Inferior parietal cortex (tissue), 1 donor: ENCODE measurements around the gene BASP1.

Experiments
- DNase-seq: peaks from one replicate; pipeline ENCODE4 v3.0.0-alpha.2; 2016; ENCODE audit errors: extremely low spot score

Gene BASP1, protein sequence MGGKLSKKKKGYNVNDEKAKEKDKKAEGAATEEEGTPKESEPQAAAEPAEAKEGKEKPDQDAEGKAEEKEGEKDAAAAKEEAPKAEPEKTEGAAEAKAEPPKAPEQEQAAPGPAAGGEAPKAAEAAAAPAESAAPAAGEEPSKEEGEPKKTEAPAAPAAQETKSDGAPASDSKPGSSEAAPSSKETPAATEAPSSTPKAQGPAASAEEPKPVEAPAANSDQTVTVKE

DNA sequence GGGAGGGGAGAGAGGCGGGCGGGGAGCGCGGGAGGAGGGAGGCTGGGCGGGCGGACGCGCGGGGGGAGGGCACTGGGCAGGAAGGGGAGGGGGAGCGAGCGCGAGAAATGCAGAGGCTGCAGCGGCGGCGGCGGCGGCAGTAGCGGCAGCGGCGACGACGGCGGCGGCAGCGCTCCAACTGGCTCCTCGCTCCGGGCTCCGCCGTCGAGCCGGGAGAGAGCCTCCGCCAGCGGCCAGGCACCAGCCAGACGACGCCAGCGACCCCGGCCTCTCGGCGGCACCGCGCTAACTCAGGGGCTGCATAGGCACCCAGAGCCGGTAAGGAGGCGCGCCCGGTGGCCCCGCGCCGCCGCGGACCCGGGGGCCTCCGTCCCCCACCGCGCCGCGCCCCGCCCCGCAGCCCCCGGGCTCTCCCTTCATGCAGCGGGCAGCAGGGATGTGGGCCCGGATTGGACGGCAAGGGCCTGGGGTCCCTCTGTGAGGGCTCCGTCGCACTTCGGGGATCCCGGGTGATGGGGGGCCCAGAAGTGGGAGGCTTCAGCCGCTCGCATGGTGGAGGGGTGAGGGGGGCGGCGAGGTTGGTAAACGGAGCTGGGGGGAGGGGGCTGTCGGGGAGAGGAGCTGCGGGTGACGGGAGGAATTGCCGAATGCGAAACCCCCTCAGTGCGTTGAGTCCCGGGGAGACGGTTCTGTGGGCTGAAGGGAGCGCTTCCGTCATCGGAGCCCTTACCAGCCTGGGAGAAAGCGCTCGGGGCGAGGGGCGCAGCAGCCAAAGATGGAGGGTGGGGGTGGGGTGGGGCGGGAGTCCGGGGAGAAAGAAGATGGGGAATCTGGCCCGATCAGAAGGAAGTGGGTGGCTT, at the start of gene BASP1:
BASP1 (plus strand) TSS at position 139 of the 860 bp plus-strand sequence. CDS start 57,586 bp downstream, outside the sequence.
- DNase-seq: no peak

DNA sequence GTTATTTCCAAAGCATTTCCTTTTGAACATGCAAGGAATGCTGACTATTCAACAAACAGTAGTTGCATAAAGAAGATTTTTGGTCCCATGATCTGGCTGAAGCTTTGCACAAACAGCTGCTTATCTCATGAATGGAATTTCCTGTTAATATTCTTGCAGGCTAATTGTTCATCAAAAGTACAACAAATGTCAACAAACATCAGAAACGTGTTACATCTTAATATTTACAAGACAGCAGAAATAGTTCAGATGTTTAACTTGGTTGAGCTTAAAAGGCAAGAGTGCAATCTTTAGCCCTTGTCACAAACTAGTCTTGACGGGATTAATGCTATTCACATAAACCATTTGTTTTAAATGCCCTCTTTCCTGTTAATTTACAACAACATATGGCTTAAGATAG, 47.9 kb upstream of the BASP1 start:
- no peak for DNase-seq

DNA sequence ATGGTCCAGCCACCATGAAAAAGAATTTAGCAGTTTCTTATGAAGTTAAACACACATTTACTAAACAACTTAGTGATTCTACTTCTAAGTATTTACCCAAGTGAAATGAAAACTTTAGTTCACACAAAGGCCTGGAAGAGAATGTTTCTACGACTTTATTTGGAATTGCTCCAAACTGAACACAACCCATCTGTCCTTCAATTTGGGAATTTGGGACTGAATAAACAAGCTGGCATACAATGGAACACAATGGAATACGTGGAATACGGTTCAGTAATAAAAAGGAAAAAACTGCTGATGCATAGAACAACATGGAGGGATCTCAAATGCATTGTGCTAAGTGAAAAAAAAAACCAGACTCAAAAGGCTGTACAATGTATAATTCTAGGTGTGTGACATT, 44.6 kb upstream of the BASP1 start:
- no peak for DNase-seq

DNA sequence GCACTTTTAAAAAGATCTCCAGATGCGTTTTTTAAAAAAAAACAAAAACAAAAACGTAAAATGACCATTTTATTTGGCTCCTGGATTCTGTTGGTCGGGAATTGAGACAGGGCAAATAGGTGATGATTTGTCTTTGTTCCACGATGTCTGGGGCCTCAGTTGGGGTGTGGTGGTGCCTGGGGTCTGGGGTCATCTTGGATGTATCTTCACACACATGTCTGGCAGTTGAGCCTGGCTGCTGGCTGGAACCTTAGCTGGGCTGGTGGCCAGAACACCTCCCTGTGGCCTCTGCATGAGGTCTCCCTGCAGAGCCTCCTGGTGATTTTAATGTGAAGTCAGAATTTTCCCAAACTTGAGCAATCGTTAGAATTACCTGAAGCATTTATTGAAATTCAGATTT, 42.5 kb upstream of the BASP1 start:
- no peak for DNase-seq

DNA sequence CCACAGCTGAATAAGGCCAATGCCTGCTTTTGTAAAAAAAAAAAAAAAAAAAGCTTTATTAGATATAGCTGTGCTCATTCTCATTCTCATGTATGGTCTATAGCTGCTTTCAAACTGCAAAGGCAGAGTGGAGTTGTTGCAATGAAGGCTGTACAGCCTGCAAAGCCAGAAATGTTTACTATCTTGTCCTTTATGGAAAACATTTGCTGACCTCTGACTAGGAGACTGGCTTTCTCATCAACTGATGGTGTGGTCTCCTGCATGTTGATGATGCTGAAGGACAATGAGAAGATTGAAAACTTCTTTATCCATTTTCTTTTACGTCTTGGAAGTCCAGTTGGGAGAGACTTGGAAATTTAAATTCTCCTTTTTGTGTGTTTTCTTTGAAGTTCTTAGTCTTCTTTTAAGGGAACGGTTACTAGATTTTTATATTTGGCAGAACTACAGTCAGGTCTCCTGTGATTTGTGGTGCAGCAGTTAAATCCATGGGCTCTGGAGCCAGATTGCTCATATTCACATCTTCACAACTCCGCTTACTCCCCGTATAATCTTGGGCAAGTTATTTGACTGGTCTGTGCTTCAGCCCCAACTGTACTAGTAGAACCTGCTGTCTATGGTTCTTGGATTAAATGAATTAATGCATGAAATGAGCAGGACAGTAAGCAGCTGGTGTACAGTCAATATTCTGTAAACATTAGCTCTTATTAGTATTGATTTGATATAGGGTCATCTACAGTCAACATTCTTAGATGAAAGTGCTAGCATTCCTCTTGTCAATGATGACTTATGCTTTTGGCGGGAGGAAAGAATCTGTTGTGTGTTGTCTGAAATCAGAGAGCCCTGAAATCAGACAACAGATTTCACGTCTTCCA, 39.7 kb upstream of the BASP1 start:
- no peak for DNase-seq

DNA sequence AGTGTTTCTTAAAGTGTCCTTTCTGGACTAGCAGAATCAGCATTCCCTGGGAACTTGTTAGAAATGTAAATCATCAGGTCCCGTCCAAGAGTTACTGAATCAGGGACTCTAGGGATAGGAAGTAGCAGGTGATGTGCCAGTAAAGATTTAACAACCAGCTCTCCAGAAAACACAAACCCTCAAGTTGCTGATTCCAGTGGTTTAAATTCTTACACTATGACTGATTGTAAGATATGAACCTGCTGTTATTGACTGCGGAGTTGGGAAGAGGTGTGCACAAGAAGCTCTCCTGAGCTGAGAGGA, 39.1 kb upstream of the BASP1 start:
- no peak for DNase-seq

DNA sequence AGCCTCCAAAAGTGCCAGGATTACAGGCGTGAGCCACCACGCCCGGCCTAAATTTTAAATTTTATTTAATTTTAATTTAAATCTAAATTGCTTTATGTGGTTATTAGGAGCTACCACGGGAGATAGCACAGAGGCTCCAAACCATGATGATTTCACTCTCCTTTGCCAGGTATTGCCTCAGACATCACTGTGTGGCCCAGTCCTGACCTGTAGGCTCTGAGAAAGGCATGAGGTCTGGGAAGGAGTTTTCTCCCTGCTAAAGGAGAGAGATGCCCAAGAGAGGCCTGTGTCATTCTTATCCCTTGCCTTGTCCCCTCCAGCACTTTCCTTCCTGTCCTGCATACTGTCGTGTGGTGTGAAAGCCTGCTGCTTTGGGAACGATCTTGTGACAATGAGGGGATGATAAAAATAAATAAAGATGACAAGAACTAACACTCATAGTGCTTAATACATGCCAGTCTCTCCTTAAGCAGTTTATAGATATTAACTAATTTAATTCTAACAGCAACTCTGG, 37.0 kb upstream of the BASP1 start:
- DNase-seq: no peak

DNA sequence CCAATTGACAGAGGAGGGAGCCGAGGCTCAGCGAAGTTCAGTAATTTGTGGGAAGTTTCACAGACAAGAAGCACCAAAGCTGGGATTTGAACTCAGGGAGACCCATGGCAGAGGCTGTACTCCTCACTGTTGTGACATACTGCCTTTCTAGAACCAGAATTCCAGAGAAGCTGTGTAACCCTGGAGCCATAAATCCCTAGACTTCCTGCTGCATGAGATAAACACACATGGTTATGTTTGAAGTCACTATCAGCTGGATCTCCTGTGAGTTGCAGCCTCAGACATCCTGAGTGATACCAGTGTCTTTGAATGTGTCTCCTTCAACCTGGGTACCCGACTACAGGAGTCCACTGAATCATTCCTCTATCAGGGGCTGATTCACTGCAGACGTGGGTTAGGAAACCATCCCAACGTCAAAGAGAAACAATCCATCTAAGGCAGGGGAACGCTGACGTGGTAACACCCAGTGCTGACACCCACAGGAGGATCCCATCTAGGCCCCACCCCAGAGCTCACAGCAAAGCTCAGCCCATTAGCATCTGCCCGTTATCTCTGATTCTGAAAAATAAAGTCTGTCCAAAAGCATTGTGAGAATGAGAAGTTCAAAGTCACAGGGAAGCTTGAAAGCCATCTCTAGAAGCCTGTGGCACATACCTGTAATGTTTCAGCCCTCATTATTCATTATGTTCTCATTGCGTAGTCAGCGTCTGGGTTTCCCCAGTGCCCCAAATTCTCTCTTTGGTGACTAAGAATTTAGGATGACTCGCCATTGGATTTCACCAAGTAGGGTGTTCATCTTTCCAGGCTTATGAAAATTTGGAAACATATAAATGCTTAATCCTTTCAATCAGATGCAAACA, 36.3 kb upstream of the BASP1 start:
- DNase-seq: no peak

DNA sequence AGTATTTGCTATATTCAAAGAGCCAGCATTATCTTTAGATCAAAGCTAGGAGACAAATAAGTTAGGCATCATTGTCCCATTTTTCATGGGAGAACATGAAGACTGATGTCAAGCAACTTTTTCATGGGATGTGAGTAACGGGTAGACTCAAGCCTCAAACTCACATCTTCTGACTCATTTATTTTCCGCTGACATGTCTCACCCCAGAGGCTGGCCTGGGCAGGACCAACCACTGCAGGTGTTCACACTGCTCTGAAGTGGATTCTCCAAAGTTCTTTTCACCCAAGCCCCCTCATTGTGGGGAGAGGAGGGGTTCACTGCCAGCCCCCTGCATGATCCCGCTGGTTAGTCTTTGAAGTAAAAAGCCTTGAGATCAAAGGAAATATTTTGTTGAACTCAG, 34.9 kb upstream of the BASP1 start:
- no peak for DNase-seq

DNA sequence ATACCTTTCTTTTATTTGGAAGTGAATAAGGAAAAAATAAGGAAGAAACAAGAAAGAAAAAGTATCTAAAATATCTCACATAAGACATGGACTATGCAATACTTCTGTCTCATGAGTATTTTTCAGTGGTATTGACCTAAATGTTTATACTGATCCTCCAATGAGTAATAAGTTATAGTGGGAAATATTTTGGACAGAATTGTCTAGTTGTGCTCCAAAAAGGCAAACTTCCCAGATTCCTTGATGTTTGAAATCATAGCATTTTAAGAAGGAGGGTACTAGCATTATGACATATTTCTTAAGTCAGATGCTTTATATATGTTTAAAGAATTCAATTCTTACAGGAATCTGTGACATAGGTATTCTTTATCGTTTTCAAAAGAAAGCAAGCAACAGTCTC, 34.5 kb upstream of the BASP1 start:
- DNase-seq: no peak

DNA sequence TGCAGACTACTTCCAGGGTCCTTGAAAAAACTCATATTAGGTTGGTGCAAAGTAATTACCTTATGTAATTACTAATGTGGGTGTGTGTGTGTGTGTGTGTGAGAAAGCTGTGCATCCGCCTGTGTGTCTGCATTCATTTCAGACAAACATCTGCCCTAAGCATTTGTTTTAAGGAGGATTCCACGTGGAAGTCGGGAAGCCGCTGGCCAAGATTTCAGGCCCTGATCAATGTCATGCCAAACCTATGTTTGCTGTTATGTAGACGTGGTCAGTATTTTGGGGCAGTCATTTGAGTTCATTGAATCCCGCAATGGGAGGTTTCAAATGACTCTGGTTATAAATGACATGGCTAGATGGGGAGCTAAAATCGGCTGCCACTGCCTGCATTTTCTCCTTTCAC, 33.6 kb upstream of the BASP1 start:
- no peak for DNase-seq

DNA sequence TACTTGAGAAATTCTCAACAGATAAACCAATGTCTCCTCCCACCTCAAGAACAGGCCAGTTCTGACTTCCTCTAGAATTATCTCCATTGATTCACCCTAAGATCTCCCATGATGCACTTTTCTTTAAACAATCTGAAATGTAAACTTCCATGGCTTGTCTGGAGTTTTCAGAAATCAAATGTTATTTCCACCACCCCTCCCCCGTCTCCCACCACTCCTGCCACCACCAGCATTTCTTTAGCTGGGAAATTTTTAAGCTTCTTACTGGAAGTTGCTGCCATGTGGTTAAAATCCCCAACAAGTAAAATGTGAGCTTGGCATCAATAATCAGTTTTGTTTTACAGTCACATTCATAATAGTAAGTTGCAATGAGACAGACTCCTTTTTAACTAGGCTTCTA, 32.8 kb upstream of the BASP1 start:
- DNase-seq: no peak

DNA sequence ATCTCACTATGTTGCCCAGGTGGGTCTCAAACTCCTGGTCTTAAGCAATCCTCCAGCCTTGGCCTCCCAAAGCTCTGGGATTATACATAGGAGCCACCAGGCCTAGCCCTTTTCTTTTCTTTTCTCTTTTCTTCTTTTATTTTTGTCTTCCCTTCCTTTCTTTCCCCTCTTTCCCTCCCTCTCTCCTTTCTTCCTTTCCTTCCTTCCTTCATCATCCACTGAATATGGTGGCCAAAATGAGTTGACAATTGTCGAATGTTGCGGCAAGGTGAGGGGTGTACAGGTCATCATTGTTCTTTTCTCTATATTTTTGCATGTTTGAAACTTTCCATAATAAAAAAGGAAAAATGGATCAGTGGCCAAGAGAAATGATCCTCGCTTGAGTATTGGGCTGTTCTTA, 32.1 kb upstream of the BASP1 start:
- DNase-seq: no peak

DNA sequence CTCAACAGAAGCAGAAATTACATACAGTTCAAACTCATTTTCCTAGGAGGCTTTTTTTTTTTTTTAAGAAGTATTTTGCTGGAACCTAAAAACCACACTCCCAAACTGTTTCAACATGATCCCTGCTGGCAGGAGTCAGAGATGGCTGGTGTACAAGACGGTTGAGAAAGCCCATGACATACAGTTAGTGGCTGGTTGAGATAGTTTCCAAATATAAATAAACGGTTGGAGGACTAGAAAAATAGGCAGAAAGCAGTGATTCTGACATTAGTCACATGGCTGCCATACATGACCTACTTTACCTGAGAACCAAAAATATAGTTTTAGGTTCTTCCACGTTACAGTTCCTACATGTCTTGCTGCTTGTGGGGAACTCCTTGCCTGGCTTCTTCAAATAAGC, 31.7 kb upstream of the BASP1 start:
- no peak for DNase-seq

DNA sequence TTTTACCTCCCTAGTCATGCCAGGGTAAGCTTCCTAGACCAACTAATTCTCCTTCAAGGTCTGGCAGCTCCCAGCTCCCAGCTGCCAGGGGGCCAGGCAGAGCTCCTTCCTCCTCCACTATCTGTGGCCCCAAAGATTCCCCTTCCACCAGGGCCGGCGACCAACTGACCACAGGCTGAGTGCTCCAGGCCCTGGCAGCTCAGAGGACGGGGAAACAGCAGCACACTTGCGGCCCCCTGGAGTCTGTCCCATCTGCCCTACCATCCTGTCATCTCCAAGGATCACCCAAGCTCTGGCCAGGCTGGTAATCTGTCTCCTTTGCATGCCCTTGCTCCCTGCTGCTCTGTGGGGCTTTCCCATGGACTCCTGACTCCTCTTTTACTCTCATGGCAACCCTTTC, 31.2 kb upstream of the BASP1 start:
- no peak for DNase-seq

DNA sequence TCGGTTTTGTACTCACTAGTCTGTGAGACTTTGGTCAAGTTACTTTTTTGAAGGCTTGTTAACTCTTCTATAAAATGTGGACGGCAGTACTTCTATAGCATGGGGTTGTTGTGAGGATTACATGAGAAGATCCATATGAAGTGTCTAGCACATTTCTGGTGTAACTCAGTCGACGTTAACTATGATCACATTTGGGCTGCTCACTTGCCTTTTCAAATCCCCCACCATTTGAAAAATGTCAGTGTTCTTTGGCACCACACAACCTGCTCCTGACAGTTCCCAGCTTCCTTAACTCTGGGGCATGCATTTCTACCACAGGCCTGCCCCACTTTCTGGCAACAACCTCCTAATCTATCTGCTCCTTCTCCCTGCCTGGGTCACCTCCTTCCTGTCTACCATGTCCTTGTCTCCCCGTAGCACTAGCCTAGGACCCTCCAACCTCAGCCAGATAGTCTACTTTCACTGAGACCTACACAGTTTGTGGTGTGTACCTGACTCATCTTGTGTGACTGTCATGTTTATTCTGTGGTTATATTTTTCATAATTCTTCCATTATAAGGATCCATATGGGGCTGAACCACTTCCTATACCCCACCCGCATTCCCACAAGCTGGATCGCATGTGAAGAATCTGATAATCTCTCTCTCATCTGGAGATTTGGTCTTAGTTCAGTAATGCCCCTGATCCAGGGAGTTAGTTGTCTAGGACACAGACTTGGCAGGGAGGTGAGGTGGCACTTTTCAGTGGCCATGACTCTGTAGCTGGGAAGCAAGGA, 30.2 kb upstream of the BASP1 start:
- DNase-seq: no peak

DNA sequence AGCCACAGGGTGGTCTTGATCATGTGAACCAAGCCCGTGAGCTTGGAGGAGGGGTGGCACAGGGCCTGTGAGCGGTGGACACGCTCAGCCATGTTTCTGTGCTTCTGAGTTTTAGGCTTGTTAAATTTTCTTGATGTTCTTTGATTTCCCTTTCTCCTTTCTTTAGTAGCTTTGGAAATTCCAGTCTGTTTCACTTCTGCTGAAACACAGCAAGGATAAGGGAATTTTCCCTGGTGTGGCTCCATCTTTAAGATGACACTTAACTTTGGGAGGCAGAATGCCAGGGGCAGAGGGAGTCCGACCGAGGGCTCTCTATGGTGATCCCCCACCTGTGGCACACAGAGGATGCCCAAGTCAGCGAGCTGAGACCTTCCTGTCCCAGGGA, 29.7 kb upstream of the BASP1 start:
- no peak for DNase-seq

DNA sequence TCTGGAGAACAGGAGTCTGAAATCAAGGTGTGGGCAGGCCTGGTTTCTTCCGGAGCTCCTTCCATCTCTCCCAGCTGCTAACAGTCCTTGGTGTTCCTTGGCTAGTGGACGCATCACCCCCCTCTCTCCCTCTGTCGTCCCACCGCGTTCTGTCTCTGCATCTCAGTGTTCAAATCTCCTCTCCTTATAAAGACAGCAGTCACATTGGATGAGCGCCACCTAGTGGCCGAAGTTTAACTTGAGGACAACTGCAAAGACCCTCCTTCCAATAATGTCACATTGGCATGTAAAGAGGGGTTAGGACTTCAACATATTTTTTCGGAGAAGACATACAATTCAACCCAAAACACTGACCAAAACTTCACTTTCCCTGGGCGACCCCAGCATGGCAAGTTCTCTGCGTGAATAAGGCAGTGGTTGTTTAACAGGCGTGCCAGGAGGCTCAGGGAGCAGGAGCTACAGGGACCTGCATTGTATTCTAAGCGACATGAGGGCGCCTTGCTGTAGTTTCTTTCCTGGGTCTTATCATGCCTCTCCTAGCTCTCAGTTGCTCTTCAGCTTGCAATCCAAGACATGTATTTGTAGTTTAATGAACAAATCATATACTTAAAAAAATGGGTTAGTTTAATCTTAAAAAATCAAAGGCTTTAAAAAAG, 27.9 kb upstream of the BASP1 start:
- DNase-seq: peak; percentile 87

DNA sequence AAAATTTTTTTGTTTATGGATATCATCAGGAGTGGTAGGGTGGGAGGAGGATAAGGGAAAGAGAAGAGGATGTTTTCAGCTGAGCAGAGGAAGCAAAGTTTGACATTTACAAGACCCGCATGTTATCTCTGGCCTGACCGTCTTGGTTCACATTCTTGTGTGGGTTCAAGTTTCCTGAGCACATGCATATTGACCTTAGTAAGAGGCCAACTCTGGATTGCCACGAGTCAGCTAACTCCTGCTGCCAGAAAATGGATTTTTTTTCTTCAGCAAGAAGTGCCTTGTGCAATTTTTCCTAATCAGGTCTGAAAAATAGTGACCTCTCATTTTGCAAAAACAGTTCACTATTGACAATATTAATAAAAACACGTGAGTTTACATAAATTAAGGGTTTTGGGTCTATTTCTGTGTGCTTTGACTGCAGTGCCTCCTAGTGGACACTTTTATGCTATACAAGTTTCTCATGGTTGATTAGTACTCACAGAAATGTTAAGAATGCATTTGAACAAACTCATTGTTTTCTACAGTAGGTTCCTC, 27.1 kb upstream of the BASP1 start:
- DNase-seq: peak; percentile 78
